HG02884 (cell line): ENCODE measurements around the gene MYLK.
"Not testable (repeated sequence)": the region's sequence is repeated elsewhere in the genome, so short reads cannot be mapped to it uniquely, and the experiment has no call there.

Experiments used
- ATAC-seq: cut with Tn5 transposase; IDR thresholded peaks from one replicate; pipeline ENCODE4 v1.9.1; 2021; ENCODE audit warnings: mild to moderate bottlenecking, moderate library complexity; ENCODE audit not compliant: unreplicated experiment

Gene MYLK, protein sequence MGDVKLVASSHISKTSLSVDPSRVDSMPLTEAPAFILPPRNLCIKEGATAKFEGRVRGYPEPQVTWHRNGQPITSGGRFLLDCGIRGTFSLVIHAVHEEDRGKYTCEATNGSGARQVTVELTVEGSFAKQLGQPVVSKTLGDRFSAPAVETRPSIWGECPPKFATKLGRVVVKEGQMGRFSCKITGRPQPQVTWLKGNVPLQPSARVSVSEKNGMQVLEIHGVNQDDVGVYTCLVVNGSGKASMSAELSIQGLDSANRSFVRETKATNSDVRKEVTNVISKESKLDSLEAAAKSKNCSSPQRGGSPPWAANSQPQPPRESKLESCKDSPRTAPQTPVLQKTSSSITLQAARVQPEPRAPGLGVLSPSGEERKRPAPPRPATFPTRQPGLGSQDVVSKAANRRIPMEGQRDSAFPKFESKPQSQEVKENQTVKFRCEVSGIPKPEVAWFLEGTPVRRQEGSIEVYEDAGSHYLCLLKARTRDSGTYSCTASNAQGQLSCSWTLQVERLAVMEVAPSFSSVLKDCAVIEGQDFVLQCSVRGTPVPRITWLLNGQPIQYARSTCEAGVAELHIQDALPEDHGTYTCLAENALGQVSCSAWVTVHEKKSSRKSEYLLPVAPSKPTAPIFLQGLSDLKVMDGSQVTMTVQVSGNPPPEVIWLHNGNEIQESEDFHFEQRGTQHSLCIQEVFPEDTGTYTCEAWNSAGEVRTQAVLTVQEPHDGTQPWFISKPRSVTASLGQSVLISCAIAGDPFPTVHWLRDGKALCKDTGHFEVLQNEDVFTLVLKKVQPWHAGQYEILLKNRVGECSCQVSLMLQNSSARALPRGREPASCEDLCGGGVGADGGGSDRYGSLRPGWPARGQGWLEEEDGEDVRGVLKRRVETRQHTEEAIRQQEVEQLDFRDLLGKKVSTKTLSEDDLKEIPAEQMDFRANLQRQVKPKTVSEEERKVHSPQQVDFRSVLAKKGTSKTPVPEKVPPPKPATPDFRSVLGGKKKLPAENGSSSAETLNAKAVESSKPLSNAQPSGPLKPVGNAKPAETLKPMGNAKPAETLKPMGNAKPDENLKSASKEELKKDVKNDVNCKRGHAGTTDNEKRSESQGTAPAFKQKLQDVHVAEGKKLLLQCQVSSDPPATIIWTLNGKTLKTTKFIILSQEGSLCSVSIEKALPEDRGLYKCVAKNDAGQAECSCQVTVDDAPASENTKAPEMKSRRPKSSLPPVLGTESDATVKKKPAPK (N-terminal part only)

DNA sequence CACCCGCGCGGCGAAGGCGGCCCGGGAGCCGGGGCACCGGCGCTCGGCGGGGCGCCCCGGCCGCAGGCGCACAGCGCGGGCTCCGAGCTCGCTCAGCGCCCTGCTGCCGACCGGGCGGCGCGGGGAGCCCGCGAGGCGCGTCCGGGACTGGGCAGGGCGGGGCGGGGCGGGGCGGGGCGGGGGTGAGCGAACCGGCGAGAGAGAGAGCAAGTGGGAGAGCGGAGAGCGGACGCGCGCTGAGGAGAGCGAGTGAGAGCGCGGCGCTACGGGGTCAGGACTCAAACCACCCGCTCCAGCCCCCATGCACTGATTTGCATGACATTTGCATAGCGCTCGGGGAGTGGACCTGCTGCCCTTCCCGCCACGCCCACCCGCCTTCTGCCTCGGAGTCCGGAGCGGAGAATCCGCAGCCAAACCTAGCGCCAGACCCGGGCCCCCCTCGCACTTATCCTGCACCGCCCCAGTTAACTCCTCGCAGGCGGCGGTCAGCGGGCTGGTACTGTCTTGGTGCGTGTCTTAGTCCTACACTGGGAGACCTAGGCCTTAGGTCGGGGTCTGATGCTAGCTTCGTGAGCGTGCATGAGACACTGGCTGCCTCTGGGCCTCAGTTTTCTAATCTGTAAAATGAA, at the start of gene MYLK:
MYLK (minus strand) TSS at position 130 of the 629 bp plus-strand sequence. CDS start 90,491 bp downstream, outside the sequence.
- ATAC-seq: peak; percentile 57

GRCh38 chr3:123930445-123930844, 46.3 kb upstream of the MYLK start:
- ATAC-seq: no peak

DNA sequence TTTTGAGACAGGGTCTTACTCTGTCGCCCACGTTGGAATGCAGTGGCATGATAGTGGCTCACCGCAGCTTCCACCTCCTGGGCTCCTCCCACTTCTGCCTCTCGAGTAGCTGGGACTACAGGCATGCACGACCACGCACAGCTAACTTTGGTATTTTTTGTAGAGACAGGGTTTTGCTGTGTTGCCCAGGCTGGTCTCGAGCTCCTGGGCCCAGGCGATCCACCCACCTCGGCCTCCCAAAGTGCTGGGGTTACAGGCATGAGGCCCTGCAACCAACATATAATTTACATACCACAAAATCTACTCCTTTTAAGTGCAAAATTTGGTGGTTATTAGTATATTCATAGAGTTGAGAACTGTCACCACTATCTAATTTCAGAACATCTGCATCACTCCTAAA, 45.2 kb upstream of the MYLK start:
- ATAC-seq: no peak

- no peak for ATAC-seq
Observed at GRCh38 chr3:123926396-123926795, 42.3 kb upstream of the MYLK start.

- no peak for ATAC-seq
Observed at GRCh38 chr3:123920868-123921267, 36.7 kb upstream of the MYLK start.

GRCh38 chr3:123920383-123920782, 36.3 kb upstream of the MYLK start:
- no peak for ATAC-seq

DNA sequence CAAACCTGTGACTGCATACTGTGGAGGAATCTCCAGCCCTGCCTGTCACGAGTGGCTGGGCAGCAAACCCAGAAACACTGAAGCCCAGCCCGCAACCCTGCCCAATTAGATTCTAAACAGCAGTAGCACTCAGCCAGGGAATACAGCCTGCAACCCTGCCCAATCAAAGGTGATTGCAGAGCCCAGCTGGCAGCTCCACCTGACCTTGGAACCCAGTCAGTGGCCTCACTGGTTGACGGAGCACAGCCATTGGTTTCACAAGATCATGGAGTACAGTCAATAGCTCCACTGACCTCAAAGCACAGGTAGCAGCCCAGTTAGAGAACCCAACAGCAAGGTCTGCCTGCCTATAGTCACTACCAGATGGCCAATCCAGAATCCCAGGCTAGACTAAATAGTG, 35.2 kb upstream of the MYLK start:
- no peak for ATAC-seq

- no peak for ATAC-seq
Observed at GRCh38 chr3:123914829-123915228, 30.7 kb upstream of the MYLK start.

GRCh38 chr3:123909785-123910184, 25.7 kb upstream of the MYLK start:
- no peak for ATAC-seq

GRCh38 chr3:123907720-123908119, 23.6 kb upstream of the MYLK start:
- no peak for ATAC-seq

DNA sequence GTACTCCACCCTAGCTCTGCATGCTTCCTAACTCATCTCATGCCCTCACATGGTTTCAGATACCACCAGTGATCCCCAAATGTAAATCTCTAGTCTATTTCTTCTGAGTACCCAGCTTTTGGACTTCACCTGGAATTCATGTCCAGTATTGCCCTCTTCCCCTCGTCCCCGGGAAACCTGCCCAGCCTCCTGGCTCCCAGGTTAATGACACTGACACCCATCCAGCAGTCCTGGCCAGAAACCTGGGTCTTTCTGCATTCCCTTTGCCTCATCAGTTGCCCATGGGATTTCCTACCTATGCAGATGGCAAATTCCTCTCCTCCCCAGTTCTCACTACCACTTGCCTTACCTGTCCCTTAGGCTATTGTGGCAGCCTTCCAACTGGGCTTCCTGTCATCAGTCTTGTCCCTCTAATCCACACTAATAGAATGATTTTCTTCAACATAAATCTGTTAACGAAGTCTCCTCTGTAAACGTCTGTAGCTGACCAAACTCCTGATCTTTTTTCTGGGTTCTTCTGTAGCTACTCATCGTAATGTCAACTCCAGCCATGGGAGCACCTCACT, 15.3 kb upstream of the MYLK start:
- ATAC-seq: no peak

DNA sequence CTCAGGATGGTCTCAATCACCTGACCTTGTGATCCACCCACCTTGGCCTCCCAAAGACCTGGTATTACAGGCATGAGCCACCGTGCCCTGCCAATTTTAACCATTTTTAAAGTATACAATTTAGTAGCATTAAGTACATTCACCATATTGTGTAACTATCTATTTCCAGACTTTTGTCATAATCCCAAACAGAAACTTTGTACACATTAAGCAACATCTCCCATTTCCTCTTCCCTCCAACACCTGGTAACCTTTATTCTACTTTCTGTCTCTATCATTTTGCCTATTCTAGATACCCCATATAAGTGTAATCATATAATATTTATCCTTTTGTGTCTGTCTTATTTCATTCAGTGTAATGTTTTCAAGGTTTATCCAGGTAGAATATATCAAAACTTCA, 8.9 kb upstream of the MYLK start:
- ATAC-seq: no peak

DNA sequence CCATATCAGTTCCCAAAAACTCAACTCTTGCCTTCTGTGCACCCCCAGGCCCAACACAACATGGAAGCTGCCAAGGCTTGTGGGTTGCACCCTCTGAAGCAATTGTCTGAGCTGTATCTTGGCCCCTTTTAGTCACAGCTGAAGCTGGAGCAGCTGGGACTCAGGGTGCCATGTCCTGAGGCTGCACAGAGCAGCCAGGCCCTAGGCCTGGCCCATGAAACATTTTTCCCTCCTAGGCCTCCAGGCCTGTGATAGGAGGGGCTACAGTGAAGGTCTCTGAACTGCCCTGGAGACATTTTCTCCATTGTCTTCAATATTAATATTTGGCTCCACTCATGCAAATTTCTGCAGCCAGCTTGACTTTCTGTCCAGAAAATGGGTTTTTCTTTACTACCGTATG, 8.1 kb upstream of the MYLK start:
- no peak for ATAC-seq

DNA sequence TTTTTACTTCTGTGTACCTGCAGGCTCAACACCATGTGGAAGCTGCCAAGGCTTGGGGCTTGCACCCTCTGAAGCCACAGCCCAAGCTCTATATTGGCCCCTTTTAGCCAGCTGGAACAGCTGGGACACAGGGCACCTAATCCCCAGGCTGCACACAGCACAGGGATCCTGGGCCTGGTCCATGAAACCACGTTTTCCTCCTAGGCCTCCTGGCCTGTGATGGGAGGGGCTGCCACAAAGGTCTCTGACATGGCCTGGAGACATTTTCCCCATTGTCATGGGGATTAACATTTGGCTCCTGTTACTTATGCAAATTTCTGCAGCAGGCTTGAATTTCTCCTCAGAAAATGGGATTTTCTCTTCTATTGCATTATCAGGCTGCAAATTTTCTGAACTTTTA, 6.9 kb upstream of the MYLK start:
- ATAC-seq: not testable (repeated sequence)

- not testable (repeated sequence) for ATAC-seq
Observed at GRCh38 chr3:123890162-123890561, 6.0 kb upstream of the MYLK start.

GRCh38 chr3:123884993-123885392, 861 bp upstream of the MYLK start:
- ATAC-seq: no peak

DNA sequence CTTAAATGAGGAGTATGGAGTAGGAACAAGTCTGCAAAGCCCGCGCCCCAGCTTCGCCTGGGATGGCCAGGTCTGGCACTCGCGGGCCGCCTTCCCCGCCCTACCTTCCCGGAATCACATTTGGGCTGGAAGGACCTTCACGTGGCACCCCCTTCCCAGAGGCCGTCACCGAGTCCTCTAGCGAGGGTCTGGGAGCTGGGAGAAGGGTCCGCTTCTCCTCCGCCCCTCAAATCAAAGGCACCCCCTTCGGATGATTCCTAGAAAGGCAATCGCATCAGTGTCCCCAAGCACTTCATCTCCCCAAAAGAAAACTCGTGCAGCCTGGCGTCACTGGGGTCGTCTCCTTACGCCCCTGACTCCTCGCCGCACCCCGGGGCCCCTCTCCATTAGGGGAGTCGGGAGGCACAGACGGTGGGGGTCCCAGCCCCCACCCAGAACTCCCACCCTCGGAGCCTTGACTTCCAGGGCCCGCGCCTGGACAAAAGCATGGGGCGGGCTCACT, 380 bp downstream of the MYLK start:
- no peak for ATAC-seq

- ATAC-seq: no peak
Observed at GRCh38 chr3:123883111-123883510, 1.0 kb downstream of the MYLK start.

GRCh38 chr3:123881771-123882170, 2.4 kb downstream of the MYLK start:
- ATAC-seq: no peak

- ATAC-seq: no peak
Observed at GRCh38 chr3:123880998-123881561, 3.1 kb downstream of the MYLK start.
